Mammary epithelial cell (primary cell): ENCODE data around the gene FAM13B.
"Not testable (repeated sequence)": the region's sequence is repeated elsewhere in the genome, so short reads cannot be mapped to it uniquely, and the experiment has no call there.

Source experiments
- EZH2 ChIP-seq: IDR thresholded peaks from 2 replicates; pipeline ENCODE4 v1.6.1; 2012; ENCODE audit warnings: low read length, inconsistent platforms, borderline replicate concordance
- TF ChIP-seq, protein P1 (sequence below), 2 donors: IDR thresholded peaks in 1 of 2; conservative IDR thresholded peaks in 1 of 2; 2 replicates each; pipeline ENCODE4 v1.5.1; 2011 to 2012; ENCODE audit warnings: inconsistent platforms in 2 of 2, low read length in 2 of 2, mild to moderate bottlenecking in 2 of 2, control low read depth in 1 of 2, low read depth in 1 of 2; ENCODE audit not compliant: insufficient read depth in 1 of 2; ENCODE audit errors: extremely low read depth in 1 of 2

DNA sequence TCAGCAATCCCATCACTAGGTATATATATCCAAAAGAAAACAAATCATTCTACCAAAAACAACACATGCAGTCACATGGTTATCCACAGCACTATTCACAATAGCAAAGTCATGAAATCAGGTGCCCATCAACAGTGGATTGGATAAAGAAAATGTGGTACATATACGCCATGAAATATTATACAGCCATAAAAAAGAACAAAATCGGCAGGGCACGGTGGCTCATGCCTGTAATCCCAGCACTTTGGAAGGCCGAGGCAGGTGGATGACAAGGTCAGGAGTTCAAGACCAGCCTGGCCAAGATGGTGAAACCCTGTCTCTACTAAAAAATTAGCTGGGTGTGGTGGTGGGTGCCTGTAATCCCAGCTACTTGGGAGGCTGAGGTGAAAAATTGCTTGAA lies 88.6 kb downstream of the FAM13B start:
- TF ChIP-seq, protein P1, sequence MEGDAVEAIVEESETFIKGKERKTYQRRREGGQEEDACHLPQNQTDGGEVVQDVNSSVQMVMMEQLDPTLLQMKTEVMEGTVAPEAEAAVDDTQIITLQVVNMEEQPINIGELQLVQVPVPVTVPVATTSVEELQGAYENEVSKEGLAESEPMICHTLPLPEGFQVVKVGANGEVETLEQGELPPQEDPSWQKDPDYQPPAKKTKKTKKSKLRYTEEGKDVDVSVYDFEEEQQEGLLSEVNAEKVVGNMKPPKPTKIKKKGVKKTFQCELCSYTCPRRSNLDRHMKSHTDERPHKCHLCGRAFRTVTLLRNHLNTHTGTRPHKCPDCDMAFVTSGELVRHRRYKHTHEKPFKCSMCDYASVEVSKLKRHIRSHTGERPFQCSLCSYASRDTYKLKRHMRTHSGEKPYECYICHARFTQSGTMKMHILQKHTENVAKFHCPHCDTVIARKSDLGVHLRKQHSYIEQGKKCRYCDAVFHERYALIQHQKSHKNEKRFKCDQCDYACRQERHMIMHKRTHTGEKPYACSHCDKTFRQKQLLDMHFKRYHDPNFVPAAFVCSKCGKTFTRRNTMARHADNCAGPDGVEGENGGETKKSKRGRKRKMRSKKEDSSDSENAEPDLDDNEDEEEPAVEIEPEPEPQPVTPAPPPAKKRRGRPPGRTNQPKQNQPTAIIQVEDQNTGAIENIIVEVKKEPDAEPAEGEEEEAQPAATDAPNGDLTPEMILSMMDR (conservative IDR thresholded peaks at IDR 0.05 in 1 of 2, IDR thresholded peaks at IDR 0.05 in 1 of 2; ENCODE audit: extremely low read depth in 1 of 2, insufficient read depth in 1 of 2, low read depth in 1 of 2, low read length in 2 of 2): not testable (repeated sequence)
- TF ChIP-seq EZH2: not testable (repeated sequence)
